HepG2 (cell line): ENCODE results near the gene GIPC1. TPM values are rescaled to one million over a fixed set of nuclear protein-coding genes. Genes with fewer than 3 reads are reported as not detected.

ENCODE experiments used
- ATAC-seq: fragments of 200-7000 bp; cut with Tn5 transposase; 3 replicates; pipeline ENCODE4 v1.9.1; 2020; ENCODE audit warnings: mild to moderate bottlenecking, moderate library complexity
- BruUV-seq: library from RNA; stranded (reverse); fragments of 400-500 nt; replicated peaks from 2 replicates; lab custom pipeline; 2021; lab: Mats Ljungman, UMichigan
- CTCF ChIA-PET: fragments of 300-600 bp; formaldehyde crosslinking; extraction: SDS; loops from one replicate; lab custom pipeline; 2021; ENCODE audit warnings: low total read pairs, inconsistent platforms, low intra/inter-chr PET ratio; lab: Yijun Ruan, JAX
- POLR2A ChIA-PET: fragments of 350-600 bp; sonication (Branson Sonifier 250); formaldehyde crosslinking; loops from one replicate; lab custom pipeline; 2020; ENCODE audit warnings: antibody characterized with exemption, inconsistent platforms; lab: Yijun Ruan, JAX
- DNase-seq: peaks from one replicate; pipeline ENCODE4 v3.0.0-alpha.2; 2015; ENCODE audit warnings: low spot score
- FAIRE-seq: peaks from 3 replicates; lab custom pipeline; 2011; peaks lifted over from hg19 to GRCh38; lab: Jason Lieb, UNC
- H2AFZ ChIP-seq: one replicate; pipeline ENCODE4 v1.6.1; 2011; ENCODE audit warnings: low read length, inconsistent platforms
- H3K27ac ChIP-seq: fragments of 300-600 bp; 3 replicates; pipeline ENCODE4 v1.8.0; 2011; ENCODE audit warnings: mixed run types, mild to moderate bottlenecking, mixed read lengths, low read length, inconsistent platforms; ENCODE audit not compliant: insufficient read depth; ENCODE audit errors: extremely low read length
- H3K27me3 ChIP-seq, 2 experiments: fragments of 200-600 bp in 1 of 2; 2 replicates in 1 of 2; 3 replicates in 1 of 2; pipeline versions ENCODE4 v1.6.0 to v1.8.0; 2011; ENCODE audit warnings: low read length in 2 of 2, mild to moderate bottlenecking in 2 of 2, moderate library complexity in 2 of 2, inconsistent platforms in 1 of 2; ENCODE audit not compliant: insufficient read depth in 2 of 2, control insufficient read depth in 1 of 2
- H3K36me3 ChIP-seq, 2 experiments: fragments of 200-600 bp in 1 of 2; replicated peaks in 1 of 2; 2 replicates in 1 of 2; 3 replicates in 1 of 2; pipeline versions ENCODE4 v1.5.1 to v1.8.0; 2011; ENCODE audit warnings: low read length in 2 of 2, inconsistent platforms in 1 of 2; ENCODE audit not compliant: insufficient read depth in 2 of 2, control insufficient read depth in 1 of 2
- H3K4me1 ChIP-seq: 2 replicates; pipeline ENCODE4 v1.5.1; 2012; ENCODE audit warnings: low read length, inconsistent platforms; ENCODE audit not compliant: insufficient read depth
- H3K4me2 ChIP-seq: 2 replicates; pipeline ENCODE4 v1.6.0; 2011; ENCODE audit warnings: low read depth, low read length, inconsistent platforms
- H3K4me3 ChIP-seq, 3 experiments: fragments of 200-600 bp in 1 of 3; sonication (generic), shearing (Covaris generic) in 1 of 3; replicated peaks in 1 of 3; 2 replicates each; pipeline ENCODE4 v1.5.1; 2011 to 2016; ENCODE audit warnings: low read length in 3 of 3, inconsistent platforms in 2 of 3, low read depth in 2 of 3, mild to moderate bottlenecking in 2 of 3, control low read depth in 1 of 3, mixed read lengths in 1 of 3; ENCODE audit not compliant: insufficient read depth in 1 of 3
- H3K79me2 ChIP-seq: one replicate; pipeline ENCODE4 v1.6.1; 2011; ENCODE audit warnings: low read length, inconsistent platforms; ENCODE audit not compliant: insufficient read depth
- H3K9ac ChIP-seq: 2 replicates; pipeline ENCODE4 v1.6.0; 2011; ENCODE audit warnings: mild to moderate bottlenecking, low read depth, low read length, inconsistent platforms; ENCODE audit not compliant: insufficient read depth
- H3K9me3 ChIP-seq: 2 replicates; pipeline ENCODE4 v1.5.1; 2012; ENCODE audit warnings: mild to moderate bottlenecking, low read length
- H4K20me1 ChIP-seq: 2 replicates; pipeline ENCODE4 v1.6.0; 2011; ENCODE audit warnings: inconsistent platforms, mild to moderate bottlenecking, low read length, moderate library complexity; ENCODE audit not compliant: insufficient read depth
- ARID2 ChIP-seq: sonication (generic); formaldehyde crosslinking; IDR thresholded peaks from 2 replicates; pipeline ENCODE4 v1.8.1; 2022; ENCODE audit warnings: mild to moderate bottlenecking, missing genetic modification reagents, borderline replicate concordance
- BHLHE40 ChIP-seq: IDR thresholded peaks from 2 replicates; pipeline ENCODE4 v1.6.1; 2011; ENCODE audit warnings: low read length, improper control_type of control experiment
- CEBPG ChIP-seq: IDR thresholded peaks from 2 replicates; pipeline ENCODE4 v1.6.1; 2016
- DR1 ChIP-seq: sonication (generic); formaldehyde crosslinking; IDR thresholded peaks from 2 replicates; pipeline ENCODE4 v1.8.0; 2021; ENCODE audit warnings: mild to moderate bottlenecking, missing genetic modification reagents, inconsistent platforms
- ELF4 ChIP-seq: sonication (generic); formaldehyde crosslinking; IDR thresholded peaks from 2 replicates; pipeline ENCODE4 v1.5.0; 2020; ENCODE audit warnings: missing genetic modification reagents, mild to moderate bottlenecking, moderate library complexity, borderline replicate concordance
- HIVEP1 ChIP-seq: sonication (generic); formaldehyde crosslinking; IDR thresholded peaks from 2 replicates; pipeline ENCODE4 v1.4.0; 2020; ENCODE audit warnings: mild to moderate bottlenecking, missing genetic modification reagents
- KLF16 ChIP-seq, 2 experiments: sonication (generic) in 1 of 2; formaldehyde crosslinking in 1 of 2; IDR thresholded peaks; 2 replicates each; pipeline versions ENCODE4 v1.6.1 to v1.8.0; 2016 to 2023; ENCODE audit warnings: missing genetic modification reagents in 2 of 2, missing compliant biosample characterization in 1 of 2
- KLF9 ChIP-seq: IDR thresholded peaks from 2 replicates; pipeline ENCODE4 v1.6.1; 2016; ENCODE audit warnings: low read depth
- MATR3 ChIP-seq: sonication (generic); formaldehyde crosslinking; IDR thresholded peaks from 2 replicates; pipeline ENCODE4 v1.4.0; 2020; ENCODE audit warnings: missing genetic modification reagents
- POLR2AphosphoS2 ChIP-seq: IDR thresholded peaks from 2 replicates; pipeline ENCODE4 v1.6.1; 2011; ENCODE audit warnings: low read depth, low read length, improper control_type of control experiment
- REL ChIP-seq: sonication (generic); formaldehyde crosslinking; conservative IDR thresholded peaks from 2 replicates; pipeline ENCODE4 v1.8.0; 2022; ENCODE audit warnings: mild to moderate bottlenecking, missing genetic modification reagents, moderate library complexity
- TOPORS ChIP-seq: sonication (generic); formaldehyde crosslinking; IDR thresholded peaks from 2 replicates; pipeline ENCODE4 v1.8.0; 2023; ENCODE audit warnings: mild to moderate bottlenecking, missing genetic modification reagents
- ZBTB8A ChIP-seq: sonication (generic); formaldehyde crosslinking; IDR thresholded peaks from 2 replicates; pipeline ENCODE4 v1.4.0; 2020; ENCODE audit warnings: mild to moderate bottlenecking, low read depth, missing genetic modification reagents, borderline replicate concordance
- ZFP36L1 ChIP-seq: sonication (generic); formaldehyde crosslinking; IDR thresholded peaks from 2 replicates; pipeline ENCODE4 v1.8.0; 2022; ENCODE audit warnings: mild to moderate bottlenecking, missing genetic modification reagents, moderate library complexity
- ZNF747 ChIP-seq: sonication (generic); formaldehyde crosslinking; IDR thresholded peaks from 2 replicates; pipeline ENCODE4 v1.8.1; 2023; ENCODE audit warnings: missing genetic modification reagents, mild to moderate bottlenecking, borderline replicate concordance
- ZNF878 ChIP-seq: sonication (generic); formaldehyde crosslinking; IDR thresholded peaks from 2 replicates; pipeline ENCODE4 v1.8.1; 2023; ENCODE audit warnings: mild to moderate bottlenecking, missing genetic modification reagents, moderate library complexity
- ZSCAN21 ChIP-seq: sonication (generic); formaldehyde crosslinking; IDR thresholded peaks from 2 replicates; pipeline ENCODE4 v1.8.0; 2022; ENCODE audit warnings: mild to moderate bottlenecking, missing genetic modification reagents, moderate library complexity, borderline replicate concordance
- WGBS: methylation state at CpG from one replicate; pipeline ENCODE4 v1.1.6; 2017; ENCODE audit warnings: low lambda C conversion rate; 5-methylcytosine and 5-hydroxymethylcytosine counted together
- in situ Hi-C: cut with HindIII; loops from 2 replicates; pipeline ENCODE4 v1.10.0; 2017; ENCODE audit warnings: low pct_unique_long_range_greater_than_20kb; ENCODE audit not compliant: extremely low pct_ligation_motif_present
- intact Hi-C: fragments of 100-400 bp; cut with micrococcal nuclease; formaldehyde crosslinking; loops from one replicate; pipeline ENCODE4 v1.10.0; 2022; ENCODE audit not compliant: unreplicated experiment
- polyA plus RNA-seq, 8 experiments: library from polyadenylated mRNA; depleted of rRNA in 3 of 8; stranded (reverse) in 7 of 8; unstranded in 1 of 8; fragments of >200 nt; fragmentation: Illumina TruSeq in 4 of 8; extraction: Trizol in 4 of 8; gene quantifications; 2 replicates each; pipeline versions ENCODE4 v1.2.1 to v1.2.3, GENCODE V29; 2011 to 2016; ENCODE audit warnings: low read depth in 4 of 8, missing spikeins in 1 of 8, mixed read lengths in 1 of 8; ENCODE audit not compliant: insufficient read depth in 1 of 8
- total RNA-seq, 5 experiments: library from RNA; depleted of rRNA; stranded (reverse); fragments of >200 nt; fragmentation: Illumina TruSeq; extraction: Trizol; gene quantifications; 2 replicates each; pipeline ENCODE4 v1.2.3, GENCODE V29; 2016; ENCODE audit warnings: low read depth in 1 of 5

Gene GIPC1
- total and polyA plus RNA-seq, 2 of the 13 experiments (the other 11 are each of a cell fraction or from before 2014, with no cell fraction given), result 27.1 to 48.1 TPM

DNA sequence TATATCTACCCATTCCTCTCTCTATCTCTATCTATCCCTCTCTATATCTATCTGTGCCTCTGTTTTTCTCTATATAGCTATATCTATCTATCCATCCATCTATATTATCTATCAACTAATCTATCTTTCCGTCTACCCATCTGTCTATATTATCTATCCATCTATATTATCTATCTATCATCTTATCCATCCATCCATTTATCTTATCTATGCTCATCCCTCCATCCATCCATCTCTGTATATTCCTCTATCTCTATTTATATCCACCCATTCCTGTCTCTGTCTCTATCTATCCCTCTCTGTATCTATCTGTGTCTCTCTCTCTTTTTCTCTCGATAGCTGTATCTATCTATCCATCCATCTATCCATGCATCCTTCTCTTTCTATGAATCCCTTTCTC lies 35.0 kb downstream of the GIPC1 start:
- no peaks in the 10 kb centered on the region for H3K27me3 ChIP-seq
- TF ChIP-seq ELF4 (CRISPR knock-in tag), result no peak
- no peak for TF ChIP-seq ZNF747 (CRISPR knock-in tag)
- no peak for TF ChIP-seq REL (CRISPR knock-in tag)
- TF ChIP-seq BHLHE40, result no peak
- no peak for TF ChIP-seq KLF16 (CRISPR knock-in tag; IDR thresholded peaks at IDR 0.05)
- no peak for TF ChIP-seq ZBTB8A (CRISPR knock-in tag)
- TF ChIP-seq HIVEP1 (CRISPR knock-in tag), result no peak
- TF ChIP-seq ZSCAN21 (CRISPR knock-in tag), result no peak
- TF ChIP-seq ARID2 (CRISPR knock-in tag), result no peak
- TF ChIP-seq ZFP36L1 (CRISPR knock-in tag), result no peak
- TF ChIP-seq KLF9, result no peak
- no peak for TF ChIP-seq DR1 (CRISPR knock-in tag)
- no peak for TF ChIP-seq CEBPG (CRISPR knock-in tag)
- no peak for TF ChIP-seq TOPORS (CRISPR knock-in tag)
- no peak for TF ChIP-seq MATR3 (CRISPR knock-in tag)
- no peak for TF ChIP-seq POLR2AphosphoS2
- TF ChIP-seq ZNF878 (CRISPR knock-in tag), result no peak
- no peak overlapping the region for H3K4me2 ChIP-seq
- intact Hi-C loops (no loop called here), in situ Hi-C loops (no loop called here)
- DNase-seq, result no peak
- H3K4me1 ChIP-seq, result no peaks in the 10 kb centered on the region
- H3K27ac ChIP-seq, result no peak overlapping the region
- H3K4me3 ChIP-seq, result no peak overlapping the region
- H3K9ac ChIP-seq, result no peak overlapping the region
- H3K36me3 ChIP-seq, result peaks cover 3 to 24% of the 10 kb centered on the region in 2 experiments; a peak in 3 of 5 replicates
- ATAC-seq, result no peak
- H3K79me2 ChIP-seq, result no peaks in the 10 kb centered on the region
- no peak overlapping the region for H2AFZ ChIP-seq
- FAIRE-seq, result no peak
- ChIA-PET POLR2A (no interaction called here), CTCF (no interaction called here)
- WGBS, result 96% methylated on average over 2 of the region's 2 CpGs
- H4K20me1 ChIP-seq, result no peaks in the 10 kb centered on the region
- no TSS peak for BruUV-seq
- H3K9me3 ChIP-seq, result no peaks in the 10 kb centered on the region
